SK-N-SH treated with all-trans-retinoic acid at 6 μM for 48 hours (cell line): ENCODE measurements around the gene STPG1.

Experiments
- ATAC-seq: fragments of 200-7000 bp; cut with Tn5 transposase; 3 replicates; pipeline ENCODE4 v1.9.1; 2020; ENCODE audit warnings: mild to moderate bottlenecking, moderate library complexity
- ARNTL ChIP-seq: fragments of 450-650 bp; formaldehyde crosslinking; IDR thresholded peaks from 2 replicates; pipeline ENCODE4 v1.5.0; 2020; ENCODE audit warnings: low read depth, mild to moderate bottlenecking, moderate library complexity, borderline replicate concordance
- BACH2 ChIP-seq: fragments of 250-450 bp; sonication (Bioruptor Pico); IDR thresholded peaks from 2 replicates; pipeline ENCODE4 v1.9.0; 2021; ENCODE audit warnings: mild to moderate bottlenecking, borderline replicate concordance
- CREB5 ChIP-seq: fragments of 250-450 bp; sonication (Bioruptor Pico); IDR thresholded peaks from 2 replicates; pipeline ENCODE4 v1.5.1; 2020; ENCODE audit warnings: low read depth, mild to moderate bottlenecking, moderate library complexity
- CSDC2 ChIP-seq: fragments of 250-450 bp; sonication (Bioruptor Pico); IDR thresholded peaks from 2 replicates; pipeline ENCODE4 v1.5.0; 2020; ENCODE audit warnings: mild to moderate bottlenecking, moderate library complexity
- ESRRG ChIP-seq: fragments of 250-450 bp; sonication (Bioruptor Pico); IDR thresholded peaks from 2 replicates; pipeline ENCODE4 v1.6.1; 2021; ENCODE audit warnings: mild to moderate bottlenecking
- GLIS3 ChIP-seq: fragments of 250-450 bp; sonication (Bioruptor Pico); IDR thresholded peaks from 2 replicates; pipeline ENCODE4 v1.5.0; 2020; ENCODE audit warnings: mild to moderate bottlenecking, moderate library complexity
- ISL1 ChIP-seq: fragments of 250-450 bp; sonication (Bioruptor Pico); IDR thresholded peaks from 2 replicates; pipeline ENCODE4 v2.1.2; 2022; ENCODE audit warnings: mild to moderate bottlenecking, moderate library complexity
- PPARA ChIP-seq: fragments of 250-450 bp; sonication (Bioruptor Pico); IDR thresholded peaks from 2 replicates; pipeline ENCODE4 v1.5.0; 2020; ENCODE audit warnings: mild to moderate bottlenecking, borderline replicate concordance
- RARB ChIP-seq: fragments of 250-450 bp; sonication (Bioruptor Pico); IDR thresholded peaks from 2 replicates; pipeline ENCODE4 v1.8.0; 2021; ENCODE audit warnings: mild to moderate bottlenecking, moderate library complexity
- SNAI2 ChIP-seq: fragments of 250-450 bp; sonication (Bioruptor Pico); IDR thresholded peaks from 2 replicates; pipeline ENCODE4 v1.5.0; 2020; ENCODE audit warnings: mild to moderate bottlenecking, moderate library complexity
- TCF4 ChIP-seq: fragments of 250-450 bp; sonication (Bioruptor Pico); IDR thresholded peaks from 2 replicates; pipeline ENCODE4 v1.8.0; 2021; ENCODE audit warnings: mild to moderate bottlenecking, moderate library complexity, borderline replicate concordance
- TOX ChIP-seq: fragments of 250-450 bp; sonication (Bioruptor Pico); IDR thresholded peaks from 2 replicates; pipeline ENCODE4 v1.8.0; 2021; ENCODE audit warnings: mild to moderate bottlenecking, moderate library complexity, borderline replicate concordance
- TSHZ2 ChIP-seq: fragments of 250-450 bp; sonication (Bioruptor Pico); IDR thresholded peaks from 2 replicates; pipeline ENCODE4 v1.5.0; 2020; ENCODE audit warnings: mild to moderate bottlenecking, moderate library complexity
- ZC3H10 ChIP-seq: fragments of 250-450 bp; sonication (Bioruptor Pico); IDR thresholded peaks from 2 replicates; pipeline ENCODE4 v1.5.1; 2021; ENCODE audit warnings: mild to moderate bottlenecking, moderate library complexity
- ZFP3 ChIP-seq: fragments of 250-450 bp; sonication (Bioruptor Pico); IDR thresholded peaks from 2 replicates; pipeline ENCODE4 v1.5.0; 2020; ENCODE audit warnings: mild to moderate bottlenecking, moderate library complexity
- ZNF565 ChIP-seq: fragments of 450-650 bp; formaldehyde crosslinking; conservative IDR thresholded peaks from 2 replicates; pipeline ENCODE4 v1.5.0; 2020; ENCODE audit warnings: low read depth, mild to moderate bottlenecking, moderate library complexity
- ZNF70 ChIP-seq: fragments of 450-650 bp; formaldehyde crosslinking; IDR thresholded peaks from 2 replicates; pipeline ENCODE4 v1.5.0; 2020; ENCODE audit warnings: mild to moderate bottlenecking, moderate library complexity
- ZNF8 ChIP-seq: fragments of 450-650 bp; formaldehyde crosslinking; IDR thresholded peaks from 2 replicates; pipeline ENCODE4 v1.5.0; 2020; ENCODE audit warnings: mild to moderate bottlenecking, moderate library complexity
- TF ChIP-seq, protein P1 (sequence below): fragments of 250-450 bp; sonication (Bioruptor Pico); IDR thresholded peaks from 2 replicates; pipeline ENCODE4 v1.8.0; 2021; ENCODE audit warnings: low read depth, mild to moderate bottlenecking, moderate library complexity, borderline replicate concordance

STPG1 gene

GRCh38 chr1:24361811-24362210, 51.8 kb downstream of the STPG1 start:
- TF ChIP-seq TOX (CRISPR knock-in tag): no peak
- TF ChIP-seq TCF4 (CRISPR knock-in tag): no peak
- TF ChIP-seq ZNF70: no peak
- TF ChIP-seq, all 23 proteins: peak for 0
- ATAC-seq: no peak

- ATAC-seq: no peak
- TF ChIP-seq CREB5 (CRISPR knock-in tag) (no peak), ZC3H10 (no peak), SNAI2 (CRISPR knock-in tag) (no peak), ZNF70 (no peak), GLIS3 (CRISPR knock-in tag) (no peak), BACH2 (CRISPR knock-in tag) (no peak), TCF4 (CRISPR knock-in tag) (no peak), ZNF565 (CRISPR knock-in tag) (no peak), ZFP3 (no peak), CSDC2 (CRISPR knock-in tag) (no peak), RARB (CRISPR knock-in tag) (no peak), TOX (CRISPR knock-in tag) (no peak)
- TF ChIP-seq, protein P1, sequence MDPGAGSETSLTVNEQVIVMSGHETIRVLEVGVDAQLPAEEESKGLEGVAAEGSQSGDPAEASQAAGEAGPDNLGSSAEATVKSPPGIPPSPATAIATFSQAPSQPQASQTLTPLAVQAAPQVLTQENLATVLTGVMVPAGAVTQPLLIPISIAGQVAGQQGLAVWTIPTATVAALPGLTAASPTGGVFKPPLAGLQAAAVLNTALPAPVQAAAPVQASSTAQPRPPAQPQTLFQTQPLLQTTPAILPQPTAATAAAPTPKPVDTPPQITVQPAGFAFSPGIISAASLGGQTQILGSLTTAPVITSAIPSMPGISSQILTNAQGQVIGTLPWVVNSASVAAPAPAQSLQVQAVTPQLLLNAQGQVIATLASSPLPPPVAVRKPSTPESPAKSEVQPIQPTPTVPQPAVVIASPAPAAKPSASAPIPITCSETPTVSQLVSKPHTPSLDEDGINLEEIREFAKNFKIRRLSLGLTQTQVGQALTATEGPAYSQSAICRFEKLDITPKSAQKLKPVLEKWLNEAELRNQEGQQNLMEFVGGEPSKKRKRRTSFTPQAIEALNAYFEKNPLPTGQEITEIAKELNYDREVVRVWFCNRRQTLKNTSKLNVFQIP (CRISPR knock-in tag): no peak
- TF ChIP-seq, all 23 proteins: peak for 0
Observed at GRCh38 chr1:24360681-24361080, 52.9 kb downstream of the STPG1 start.

DNA sequence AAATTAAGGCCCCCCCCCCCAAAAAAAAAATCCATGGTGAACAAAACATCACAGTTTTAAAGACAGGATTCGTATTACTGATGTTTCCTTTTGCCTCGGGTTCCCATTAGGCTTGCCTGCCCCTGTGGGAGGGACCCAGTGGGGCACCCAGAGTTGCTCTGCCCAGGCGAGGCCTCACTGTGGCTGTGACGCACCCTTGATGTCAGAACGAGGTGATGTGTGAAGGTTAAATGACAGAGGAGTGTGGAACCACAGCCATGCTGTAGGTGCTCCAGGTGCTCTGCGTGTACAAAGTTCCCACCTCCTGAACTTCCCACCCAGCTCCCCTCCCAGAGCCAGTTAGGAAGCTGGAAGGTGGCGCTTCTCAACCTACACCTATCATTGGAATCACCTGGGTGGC, 56.5 kb downstream of the STPG1 start:
- no peak for ATAC-seq

DNA sequence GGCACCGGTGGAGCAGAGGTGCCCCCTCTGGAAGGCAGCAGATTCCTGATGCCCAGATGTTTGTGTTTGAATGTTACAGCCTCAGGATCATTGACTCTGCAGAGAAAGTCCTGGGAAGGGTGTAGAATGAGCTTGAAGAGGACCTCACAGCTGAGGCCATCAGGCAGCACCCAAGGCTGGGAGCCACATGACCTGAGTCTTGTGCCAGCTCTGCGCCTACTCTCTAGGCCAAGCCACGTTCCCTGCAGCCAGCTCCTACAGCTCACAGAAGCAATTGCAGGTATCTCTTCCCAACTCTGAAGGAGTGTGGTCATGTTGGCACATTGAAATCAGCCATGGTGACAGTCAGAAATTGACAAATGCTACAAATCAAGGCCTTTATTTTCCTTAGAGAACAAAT, 58.1 kb downstream of the STPG1 start:
- no peak for TF ChIP-seq TSHZ2 (CRISPR knock-in tag)
- no peak for TF ChIP-seq ISL1
- no peak for TF ChIP-seq ZNF8 (CRISPR knock-in tag)
- TF ChIP-seq, all 23 proteins: peak for 0
- ATAC-seq: no peak

More for the DNA sequence above, 56.5 kb downstream of the STPG1 start:
- TF ChIP-seq ESRRG (CRISPR knock-in tag) (no peak), ZNF565 (CRISPR knock-in tag) (no peak), CREB5 (CRISPR knock-in tag) (no peak), TCF4 (CRISPR knock-in tag) (no peak), BACH2 (CRISPR knock-in tag) (no peak), GLIS3 (CRISPR knock-in tag) (no peak), CSDC2 (CRISPR knock-in tag) (no peak)

DNA sequence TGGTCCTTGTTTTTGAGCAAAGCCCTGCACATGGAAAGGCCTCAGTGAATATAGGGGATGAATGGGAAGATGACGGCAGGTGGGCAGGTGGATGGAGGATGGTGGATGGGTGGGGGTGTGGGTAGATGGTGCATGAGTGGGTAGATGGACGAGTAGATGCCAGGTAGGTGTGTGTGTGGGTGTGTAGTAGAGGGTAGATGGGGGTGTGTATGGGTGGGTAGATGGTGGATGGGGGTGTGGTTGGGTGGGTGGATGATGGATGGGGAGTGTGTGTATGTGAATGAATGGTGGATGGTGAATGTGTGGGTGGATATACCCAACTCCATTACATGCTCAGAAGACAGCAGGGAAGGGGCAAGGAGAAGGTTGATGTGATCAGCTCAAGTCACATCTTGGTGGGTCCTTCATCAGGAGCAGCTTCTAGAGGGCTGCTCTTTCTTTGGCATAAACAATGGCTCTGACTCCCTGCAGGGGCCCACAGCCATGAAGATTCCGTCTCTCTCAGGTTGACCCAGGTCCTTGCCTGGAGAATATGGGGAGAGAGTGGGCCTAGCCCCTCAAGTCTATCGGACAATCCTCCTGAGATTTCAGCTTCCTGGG, 60.2 kb downstream of the STPG1 start:
- TF ChIP-seq ZNF70 (no peak), SNAI2 (CRISPR knock-in tag) (no peak), PPARA (CRISPR knock-in tag) (no peak), RARB (CRISPR knock-in tag) (no peak), TSHZ2 (CRISPR knock-in tag) (no peak), ARNTL (CRISPR knock-in tag) (no peak), GLIS3 (CRISPR knock-in tag) (no peak), ZFP3 (no peak), ESRRG (CRISPR knock-in tag) (no peak), BACH2 (CRISPR knock-in tag) (no peak)
- ATAC-seq: no peak
